NCI-H2227 (cell line): ENCODE measurements around the gene WNK2.
"Not testable (repeated sequence)": the region's sequence is repeated elsewhere in the genome, so short reads cannot be mapped to it uniquely, and the experiment has no call there.

Source experiments
- DNase-seq: peaks from one replicate; lab custom pipeline; 2025; ENCODE audit not compliant: unreplicated experiment; lab: John Stamatoyannopoulos, UW

Gene WNK2

GRCh38 chr9:93183663-93184431 is at the start of gene WNK2:
Gene WNK2 (plus strand): TSS chr9:93184139. CDS start chr9:93184930, 791 bp downstream.
- DNase-seq, result peak; percentile 54

GRCh38 chr9:93134740-93135444 is 49.0 kb upstream of the WNK2 start:
- DNase-seq, result no peak

- DNase-seq, result no peak
These were observed 47.9 kb upstream of the WNK2 start for GRCh38 chr9:93136011-93136440.

GRCh38 chr9:93137362-93137761 is 46.6 kb upstream of the WNK2 start:
- DNase-seq, result no peak

GRCh38 chr9:93138171-93138764 is 45.7 kb upstream of the WNK2 start:
- DNase-seq, result no peak

- DNase-seq, result no peak
These were observed 44.4 kb upstream of the WNK2 start for GRCh38 chr9:93139365-93140182.

GRCh38 chr9:93141771-93142483 is 42.0 kb upstream of the WNK2 start:
- DNase-seq, result no peak

GRCh38 chr9:93143830-93144530 is 40.0 kb upstream of the WNK2 start:
- DNase-seq, result no peak

GRCh38 chr9:93146696-93147095 is 37.2 kb upstream of the WNK2 start:
- DNase-seq, result not testable (repeated sequence)

GRCh38 chr9:93147632-93148031 is 36.3 kb upstream of the WNK2 start:
- DNase-seq, result no peak

GRCh38 chr9:93148721-93149120 is 35.2 kb upstream of the WNK2 start:
- no peak for DNase-seq

- no peak for DNase-seq
These were observed 34.6 kb upstream of the WNK2 start for GRCh38 chr9:93149361-93149760.

- DNase-seq, result no peak
These were observed 32.7 kb upstream of the WNK2 start for GRCh38 chr9:93151097-93151784.

GRCh38 chr9:93154293-93154903 is 29.5 kb upstream of the WNK2 start:
- peak; percentile 38 for DNase-seq

- no peak for DNase-seq
These were observed 28.0 kb upstream of the WNK2 start for GRCh38 chr9:93155716-93156474.

GRCh38 chr9:93156475-93157008 is 27.4 kb upstream of the WNK2 start:
- no peak for DNase-seq

GRCh38 chr9:93159601-93160471 is 24.1 kb upstream of the WNK2 start:
- DNase-seq, result peak; percentile 71
